Peyer's patch (tissue), 4 donors: ENCODE measurements around the gene SRSF5. TPM values are rescaled to one million over a fixed set of nuclear protein-coding genes. Genes with fewer than 3 reads are reported as not detected.
A peak's percentile ranks its signal among the peaks of the same experiment; 100 is the strongest.
"Not testable (repeated sequence)": the region's sequence is repeated elsewhere in the genome, so short reads cannot be mapped to it uniquely, and the experiment has no call there.

Experiments
- DNase-seq, 3 donors: peaks; one replicate each; pipeline ENCODE4 v3.0.0-alpha.2; 2017 to 2019
- H3K27ac ChIP-seq, 4 donors: fragments of 200-600 bp; sonication (generic); one replicate each; pipeline ENCODE4 v1.5.1; 2016 to 2019
- H3K27me3 ChIP-seq, 2 donors: fragments of 200-600 bp; sonication (generic); one replicate each; pipeline ENCODE4 v1.5.1; 2019
- H3K36me3 ChIP-seq, 3 donors: fragments of 200-600 bp; sonication (generic); one replicate each; pipeline ENCODE4 v1.5.1; 2016 to 2019
- H3K4me1 ChIP-seq, 4 donors: fragments of 200-600 bp; sonication (generic); one replicate each; pipeline ENCODE4 v1.5.1; 2016 to 2019
- H3K4me3 ChIP-seq, 4 donors: fragments of 200-600 bp; sonication (generic); 1 replicate in 3 of 4; 2 replicates in 1 of 4; pipeline ENCODE4 v1.5.1; 2016 to 2019; ENCODE audit warnings: mild to moderate bottlenecking in 1 of 4
- H3K9me3 ChIP-seq, 4 donors: fragments of 200-600 bp; sonication (generic); one replicate each; pipeline ENCODE4 v1.5.1; 2016 to 2019; ENCODE audit warnings: mild to moderate bottlenecking in 1 of 4
- CTCF ChIP-seq, 6 experiments: fragments of 450-650 bp in 4 of 6; fragments of 200-600 bp in 2 of 6; sonication (generic) in 1 of 6; IDR thresholded peaks; one replicate each; pipeline ENCODE4 v1.5.1; 2017 to 2019; ENCODE audit warnings: antibody characterized with exemption in 6 of 6, mild to moderate bottlenecking in 3 of 6, moderate library complexity in 1 of 6
- POLR2A ChIP-seq, 2 donors: fragments of 450-650 bp; IDR thresholded peaks; one replicate each; pipeline ENCODE4 v1.5.1; 2017; ENCODE audit warnings: antibody characterized with exemption in 2 of 2, mild to moderate bottlenecking in 2 of 2, moderate library complexity in 2 of 2
- total RNA-seq, 4 donors: library from RNA; depleted of rRNA; stranded (reverse); fragments of >200 nt; gene quantifications; one replicate each; pipeline ENCODE4 v1.1.0, GENCODE V29; 2016

Gene SRSF5
- total RNA-seq: 100 to 1,000 TPM; 339 to 528 (median 434) TPM

- Histone ChIP-seq H3K27me3 (no peaks in the 10 kb centered on the region), H3K27ac (peak within 1 kb of the TSS; percentile 99 to 100 (median 100)), H3K4me1 (peaks cover 3 to 41% (median 12%) of the 10 kb centered on the region in 4 donors), H3K36me3 (peaks cover 0 to 39% (median 3%) of the 10 kb centered on the region in 3 donors), H3K4me3 (peak within 1 kb of the TSS; percentile 78 to 99 (median 86)), H3K9me3 (no peaks in the 10 kb centered on the region)
- TF ChIP-seq POLR2A (IDR thresholded peaks at IDR 0.05): peak; percentile 98
- no peak for TF ChIP-seq CTCF (IDR thresholded peaks at IDR 0.05)
- peak; percentile 95 to 99 (median 95) for DNase-seq
These were observed at the start of gene SRSF5 for GRCh38 chr14:69766984-69767368. SRSF5 (plus strand) TSS chr14:69767142; CDS start chr14:69768157, 1,015 bp downstream.

GRCh38 chr14:69718614-69719013 is 48.3 kb upstream of the SRSF5 start:
- Histone ChIP-seq H3K27ac (peak overlapping the region in 1 of 4 donors; percentile 43), H3K4me1 (peaks cover 0 to 23% (median 0%) of the 10 kb centered on the region in 4 donors)
- not testable (repeated sequence) for H3K36me3 ChIP-seq, H3K27me3 ChIP-seq, H3K4me3 ChIP-seq, H3K9me3 ChIP-seq
- peak in 1 of 3 donors; percentile 2 for DNase-seq

GRCh38 chr14:69719501-69719951 is 47.4 kb upstream of the SRSF5 start:
- peak in 1 of 3 donors; percentile 62 for DNase-seq
- Histone ChIP-seq H3K4me1 (peaks cover 0 to 17% (median 0%) of the 10 kb centered on the region in 4 donors), H3K36me3 (peaks cover 0 to under 1% (median 0%) of the 10 kb centered on the region in 3 donors), H3K27ac (peak overlapping the region in 2 of 4 donors; percentile 38 to 48), H3K27me3 (no peaks in the 10 kb centered on the region), H3K4me3 (no peak overlapping the region), H3K9me3 (no peaks in the 10 kb centered on the region)
- TF ChIP-seq CTCF (IDR thresholded peaks at IDR 0.05): no peak
- TF ChIP-seq POLR2A (IDR thresholded peaks at IDR 0.05): no peak

- TF ChIP-seq POLR2A (IDR thresholded peaks at IDR 0.05) (no peak), CTCF (IDR thresholded peaks at IDR 0.05) (no peak)
- peak in 1 of 3 donors; percentile 34 for DNase-seq
- Histone ChIP-seq H3K27ac (no peak overlapping the region), H3K27me3 (no peaks in the 10 kb centered on the region), H3K4me3 (no peak overlapping the region), H3K9me3 (no peaks in the 10 kb centered on the region), H3K4me1 (peaks cover 0 to 11% (median 0%) of the 10 kb centered on the region in 4 donors), H3K36me3 (no peaks in the 10 kb centered on the region)
These were observed 46.0 kb upstream of the SRSF5 start for GRCh38 chr14:69720912-69721311.

GRCh38 chr14:69726761-69727511 is 40.0 kb upstream of the SRSF5 start:
- DNase-seq: peak; percentile 80 to 91 (median 90)
- Histone ChIP-seq H3K27ac (peak overlapping the region in 3 of 4 donors; percentile 15 to 73 (median 23)), H3K27me3 (no peaks in the 10 kb centered on the region), H3K36me3 (no peaks in the 10 kb centered on the region), H3K9me3 (no peaks in the 10 kb centered on the region), H3K4me3 (peak overlapping the region; percentile 30 to 49 (median 46)), H3K4me1 (peaks cover 0 to 20% (median 2%) of the 10 kb centered on the region in 4 donors)
- TF ChIP-seq CTCF (IDR thresholded peaks at IDR 0.05) (peak; percentile 86 to 98 (median 96)), POLR2A (IDR thresholded peaks at IDR 0.05) (peak in 1 of 2 donors; percentile 11)

- H3K27ac ChIP-seq: peak overlapping the region in 1 of 4 donors; percentile 16
- TF ChIP-seq POLR2A (IDR thresholded peaks at IDR 0.05) (no peak), CTCF (IDR thresholded peaks at IDR 0.05) (no peak)
These were observed 39.1 kb upstream of the SRSF5 start for GRCh38 chr14:69727860-69728259.

GRCh38 chr14:69731919-69732598 is 34.9 kb upstream of the SRSF5 start:
- not testable (repeated sequence) for H3K27ac ChIP-seq, H3K9me3 ChIP-seq, H3K36me3 ChIP-seq, H3K4me3 ChIP-seq, H3K27me3 ChIP-seq
- DNase-seq: peak in 1 of 3 donors; percentile 40
- H3K4me1 ChIP-seq: peaks cover 0 to 16% (median 1%) of the 10 kb centered on the region in 4 donors

More at GRCh38 chr14:69727860-69728259, 39.1 kb upstream of the SRSF5 start:
- Histone ChIP-seq H3K4me3 (no peak overlapping the region), H3K4me1 (peaks cover 0 to 20% (median 2%) of the 10 kb centered on the region in 4 donors), H3K27me3 (no peaks in the 10 kb centered on the region), H3K36me3 (no peaks in the 10 kb centered on the region), H3K9me3 (no peaks in the 10 kb centered on the region)
- peak in 1 of 3 donors; percentile 40 for DNase-seq

- H3K4me1 ChIP-seq, H3K36me3 ChIP-seq, H3K4me3 ChIP-seq, H3K9me3 ChIP-seq, H3K27me3 ChIP-seq, H3K27ac ChIP-seq, DNase-seq: not testable (repeated sequence)
These were observed 30.5 kb upstream of the SRSF5 start for GRCh38 chr14:69736405-69736804.
